OCI-M2 (cell line): ENCODE data around the gene KIFAP3.

Source experiments
- DNase-seq: peaks from one replicate; lab custom pipeline; 2025; ENCODE audit not compliant: unreplicated experiment; lab: John Stamatoyannopoulos, UW

KIFAP3 gene

GRCh38 chr1:169989246-169989645, 85.2 kb downstream of the KIFAP3 start:
- DNase-seq: no peak

- DNase-seq: no peak
Observed at GRCh38 chr1:169985757-169986156, 88.7 kb downstream of the KIFAP3 start.

- no peak for DNase-seq
Observed at GRCh38 chr1:169974067-169974466, 100.4 kb downstream of the KIFAP3 start.

GRCh38 chr1:169970114-169970513, 104.4 kb downstream of the KIFAP3 start:
- DNase-seq: no peak

- DNase-seq: no peak
Observed at GRCh38 chr1:169968174-169968573, 106.3 kb downstream of the KIFAP3 start.

- no peak for DNase-seq
Observed at GRCh38 chr1:169964206-169964605, 110.3 kb downstream of the KIFAP3 start.

GRCh38 chr1:169959686-169960085, 114.8 kb downstream of the KIFAP3 start:
- no peak for DNase-seq

GRCh38 chr1:169958987-169959386, 115.5 kb downstream of the KIFAP3 start:
- DNase-seq: no peak

GRCh38 chr1:169957884-169958283, 116.6 kb downstream of the KIFAP3 start:
- no peak for DNase-seq

GRCh38 chr1:169951108-169951507, 123.4 kb downstream of the KIFAP3 start:
- DNase-seq: no peak

- DNase-seq: no peak
Observed at GRCh38 chr1:169949139-169949538, 125.4 kb downstream of the KIFAP3 start.

- no peak for DNase-seq
Observed at GRCh38 chr1:169946206-169946605, 128.3 kb downstream of the KIFAP3 start.

- no peak for DNase-seq
Observed at GRCh38 chr1:169945181-169945580, 129.3 kb downstream of the KIFAP3 start.

GRCh38 chr1:169944621-169945020, 129.9 kb downstream of the KIFAP3 start:
- DNase-seq: no peak

GRCh38 chr1:169943963-169944526, 130.4 kb downstream of the KIFAP3 start:
- DNase-seq: no peak

- DNase-seq: no peak
Observed at GRCh38 chr1:169941982-169942830, 132.3 kb downstream of the KIFAP3 start.

GRCh38 chr1:169933984-169934725, 140.3 kb downstream of the KIFAP3 start:
- DNase-seq: no peak

GRCh38 chr1:169931795-169932231, 142.7 kb downstream of the KIFAP3 start:
- no peak for DNase-seq

- no peak for DNase-seq
Observed at GRCh38 chr1:169929210-169929526, 145.3 kb downstream of the KIFAP3 start.

- DNase-seq: no peak
Observed at GRCh38 chr1:169928438-169929209, 145.9 kb downstream of the KIFAP3 start.
